B cell (primary cell): Measurements from ENCODE around the gene SNTB2.

ENCODE experiments used
- EZH2 ChIP-seq: IDR thresholded peaks from 2 replicates; pipeline ENCODE4 v1.6.1; 2012; ENCODE audit warnings: borderline replicate concordance, low read depth, mild to moderate bottlenecking, moderate library complexity, low read length; ENCODE audit not compliant: insufficient read depth, poor library complexity, severe bottlenecking
- TF ChIP-seq, protein P1 (sequence below): fragments of 200-600 bp; IDR thresholded peaks from one replicate; pipeline ENCODE4 v1.8.0; 2022; ENCODE audit warnings: antibody characterized with exemption, mild to moderate bottlenecking

DNA sequence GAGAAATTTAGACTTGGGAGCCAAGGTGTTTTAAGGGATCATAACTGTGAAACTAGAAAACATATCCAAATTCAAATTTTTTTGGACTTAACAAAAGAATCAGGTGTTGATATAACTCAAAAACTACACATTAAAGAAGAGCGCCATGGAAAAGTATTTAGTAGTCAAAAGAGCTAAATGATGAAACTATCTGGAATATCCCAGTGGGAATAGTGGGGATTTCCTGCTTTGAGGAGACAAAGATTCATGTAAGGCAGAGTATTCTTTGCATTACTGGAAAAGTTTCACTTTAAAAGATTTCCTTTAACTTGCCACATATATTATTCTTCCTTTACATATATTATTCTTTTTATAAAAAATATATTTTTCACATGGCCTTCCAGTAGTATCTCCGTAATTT lies 83.9 kb downstream of the SNTB2 start:
- TF ChIP-seq, protein P1, sequence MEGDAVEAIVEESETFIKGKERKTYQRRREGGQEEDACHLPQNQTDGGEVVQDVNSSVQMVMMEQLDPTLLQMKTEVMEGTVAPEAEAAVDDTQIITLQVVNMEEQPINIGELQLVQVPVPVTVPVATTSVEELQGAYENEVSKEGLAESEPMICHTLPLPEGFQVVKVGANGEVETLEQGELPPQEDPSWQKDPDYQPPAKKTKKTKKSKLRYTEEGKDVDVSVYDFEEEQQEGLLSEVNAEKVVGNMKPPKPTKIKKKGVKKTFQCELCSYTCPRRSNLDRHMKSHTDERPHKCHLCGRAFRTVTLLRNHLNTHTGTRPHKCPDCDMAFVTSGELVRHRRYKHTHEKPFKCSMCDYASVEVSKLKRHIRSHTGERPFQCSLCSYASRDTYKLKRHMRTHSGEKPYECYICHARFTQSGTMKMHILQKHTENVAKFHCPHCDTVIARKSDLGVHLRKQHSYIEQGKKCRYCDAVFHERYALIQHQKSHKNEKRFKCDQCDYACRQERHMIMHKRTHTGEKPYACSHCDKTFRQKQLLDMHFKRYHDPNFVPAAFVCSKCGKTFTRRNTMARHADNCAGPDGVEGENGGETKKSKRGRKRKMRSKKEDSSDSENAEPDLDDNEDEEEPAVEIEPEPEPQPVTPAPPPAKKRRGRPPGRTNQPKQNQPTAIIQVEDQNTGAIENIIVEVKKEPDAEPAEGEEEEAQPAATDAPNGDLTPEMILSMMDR: no peak
- no peak for TF ChIP-seq EZH2
